HepG2 (cell line): ENCODE results near the gene PRDX2. TPM values are rescaled to one million over a fixed set of nuclear protein-coding genes. Genes with fewer than 3 reads are reported as not detected.

Experiments
- ATAC-seq: fragments of 200-7000 bp; cut with Tn5 transposase; 3 replicates; pipeline ENCODE4 v1.9.1; 2020; ENCODE audit warnings: mild to moderate bottlenecking, moderate library complexity
- BruUV-seq: library from RNA; stranded (reverse); fragments of 400-500 nt; replicated peaks from 2 replicates; lab custom pipeline; 2021; lab: Mats Ljungman, UMichigan
- CTCF ChIA-PET: fragments of 300-600 bp; formaldehyde crosslinking; extraction: SDS; loops from one replicate; lab custom pipeline; 2021; ENCODE audit warnings: low total read pairs, inconsistent platforms, low intra/inter-chr PET ratio; lab: Yijun Ruan, JAX
- POLR2A ChIA-PET: fragments of 350-600 bp; sonication (Branson Sonifier 250); formaldehyde crosslinking; loops from one replicate; lab custom pipeline; 2020; ENCODE audit warnings: antibody characterized with exemption, inconsistent platforms; lab: Yijun Ruan, JAX
- DNase-seq: peaks from one replicate; pipeline ENCODE4 v3.0.0-alpha.2; 2015; ENCODE audit warnings: low spot score
- FAIRE-seq: peaks from 3 replicates; lab custom pipeline; 2011; peaks lifted over from hg19 to GRCh38; lab: Jason Lieb, UNC
- H2AFZ ChIP-seq: one replicate; pipeline ENCODE4 v1.6.1; 2011; ENCODE audit warnings: low read length, inconsistent platforms
- H3K27ac ChIP-seq: fragments of 300-600 bp; 3 replicates; pipeline ENCODE4 v1.8.0; 2011; ENCODE audit warnings: mixed run types, mild to moderate bottlenecking, mixed read lengths, low read length, inconsistent platforms; ENCODE audit not compliant: insufficient read depth; ENCODE audit errors: extremely low read length
- H3K27me3 ChIP-seq, 2 experiments: fragments of 200-600 bp in 1 of 2; 2 replicates in 1 of 2; 3 replicates in 1 of 2; pipeline versions ENCODE4 v1.6.0 to v1.8.0; 2011; ENCODE audit warnings: low read length in 2 of 2, mild to moderate bottlenecking in 2 of 2, moderate library complexity in 2 of 2, inconsistent platforms in 1 of 2; ENCODE audit not compliant: insufficient read depth in 2 of 2, control insufficient read depth in 1 of 2
- H3K36me3 ChIP-seq, 2 experiments: fragments of 200-600 bp in 1 of 2; replicated peaks in 1 of 2; 2 replicates in 1 of 2; 3 replicates in 1 of 2; pipeline versions ENCODE4 v1.5.1 to v1.8.0; 2011; ENCODE audit warnings: low read length in 2 of 2, inconsistent platforms in 1 of 2; ENCODE audit not compliant: insufficient read depth in 2 of 2, control insufficient read depth in 1 of 2
- H3K4me1 ChIP-seq: 2 replicates; pipeline ENCODE4 v1.5.1; 2012; ENCODE audit warnings: low read length, inconsistent platforms; ENCODE audit not compliant: insufficient read depth
- H3K4me2 ChIP-seq: 2 replicates; pipeline ENCODE4 v1.6.0; 2011; ENCODE audit warnings: low read depth, low read length, inconsistent platforms
- H3K4me3 ChIP-seq, 3 experiments: fragments of 200-600 bp in 1 of 3; sonication (generic), shearing (Covaris generic) in 1 of 3; replicated peaks in 1 of 3; 2 replicates each; pipeline ENCODE4 v1.5.1; 2011 to 2016; ENCODE audit warnings: low read length in 3 of 3, inconsistent platforms in 2 of 3, low read depth in 2 of 3, mild to moderate bottlenecking in 2 of 3, control low read depth in 1 of 3, mixed read lengths in 1 of 3; ENCODE audit not compliant: insufficient read depth in 1 of 3
- H3K79me2 ChIP-seq: one replicate; pipeline ENCODE4 v1.6.1; 2011; ENCODE audit warnings: low read length, inconsistent platforms; ENCODE audit not compliant: insufficient read depth
- H3K9ac ChIP-seq: 2 replicates; pipeline ENCODE4 v1.6.0; 2011; ENCODE audit warnings: mild to moderate bottlenecking, low read depth, low read length, inconsistent platforms; ENCODE audit not compliant: insufficient read depth
- H3K9me3 ChIP-seq: 2 replicates; pipeline ENCODE4 v1.5.1; 2012; ENCODE audit warnings: mild to moderate bottlenecking, low read length
- H4K20me1 ChIP-seq: 2 replicates; pipeline ENCODE4 v1.6.0; 2011; ENCODE audit warnings: inconsistent platforms, mild to moderate bottlenecking, low read length, moderate library complexity; ENCODE audit not compliant: insufficient read depth
- CREB1 ChIP-seq, 2 experiments: fragments of 450-650 bp in 1 of 2; IDR thresholded peaks; 2 replicates each; pipeline ENCODE4 v1.6.1; 2016 to 2017; ENCODE audit warnings: control low read depth in 1 of 2, mild to moderate bottlenecking in 1 of 2, missing compliant biosample characterization in 1 of 2, missing genetic modification characterization in 1 of 2
- STAG1 ChIP-seq: sonication (generic); formaldehyde crosslinking; IDR thresholded peaks from 2 replicates; pipeline ENCODE4 v1.4.0; 2020; ENCODE audit warnings: missing genetic modification reagents
- TP53 ChIP-seq: sonication (generic); formaldehyde crosslinking; conservative IDR thresholded peaks from 2 replicates; pipeline ENCODE4 v1.4.0; 2020; ENCODE audit warnings: missing genetic modification reagents
- ZBTB21 ChIP-seq: sonication (generic); formaldehyde crosslinking; IDR thresholded peaks from 2 replicates; pipeline ENCODE4 v1.4.0; 2020; ENCODE audit warnings: missing genetic modification reagents
- ZNF687 ChIP-seq: sonication (generic); formaldehyde crosslinking; IDR thresholded peaks from 2 replicates; pipeline ENCODE4 v1.5.1; 2020; ENCODE audit warnings: mild to moderate bottlenecking, missing genetic modification reagents, moderate library complexity
- WGBS: methylation state at CpG from one replicate; pipeline ENCODE4 v1.1.6; 2017; ENCODE audit warnings: low lambda C conversion rate; 5-methylcytosine and 5-hydroxymethylcytosine counted together
- in situ Hi-C: cut with HindIII; loops from 2 replicates; pipeline ENCODE4 v1.10.0; 2017; ENCODE audit warnings: low pct_unique_long_range_greater_than_20kb; ENCODE audit not compliant: extremely low pct_ligation_motif_present
- intact Hi-C: fragments of 100-400 bp; cut with micrococcal nuclease; formaldehyde crosslinking; loops from one replicate; pipeline ENCODE4 v1.10.0; 2022; ENCODE audit not compliant: unreplicated experiment
- polyA plus RNA-seq, 8 experiments: library from polyadenylated mRNA; depleted of rRNA in 3 of 8; stranded (reverse) in 7 of 8; unstranded in 1 of 8; fragments of >200 nt; fragmentation: Illumina TruSeq in 4 of 8; extraction: Trizol in 4 of 8; gene quantifications; 2 replicates each; pipeline versions ENCODE4 v1.2.1 to v1.2.3, GENCODE V29; 2011 to 2016; ENCODE audit warnings: low read depth in 4 of 8, missing spikeins in 1 of 8, mixed read lengths in 1 of 8; ENCODE audit not compliant: insufficient read depth in 1 of 8
- total RNA-seq, 5 experiments: library from RNA; depleted of rRNA; stranded (reverse); fragments of >200 nt; fragmentation: Illumina TruSeq; extraction: Trizol; gene quantifications; 2 replicates each; pipeline ENCODE4 v1.2.3, GENCODE V29; 2016; ENCODE audit warnings: low read depth in 1 of 5

The PRDX2 gene
- total and polyA plus RNA-seq, 2 of the 13 experiments (the other 11 are each of a cell fraction or from before 2014, with no cell fraction given) = 218 to 381 TPM

- no peak for DNase-seq
- H3K9me3 ChIP-seq = no peaks in the 10 kb centered on the region
- no peak overlapping the region for H2AFZ ChIP-seq
- peak overlapping the region; percentile 49 to 75 (median 70); a peak in 4 of 6 replicates for H3K4me3 ChIP-seq
- ATAC-seq = no peak
- H3K27ac ChIP-seq = no peak overlapping the region
- intact Hi-C loops = no loop called here
- TSS peak; percentile 44 for BruUV-seq
- H3K79me2 ChIP-seq = no peaks in the 10 kb centered on the region
- in situ Hi-C loops = loop anchor here (5.0 kb wide), 1 partner anchor 67 kb away; no protein-coding TSS in a partner anchor
- 0 out of 2 replicates have a peak overlapping the region, but pooled peaks have one; percentile 54 for H3K9ac ChIP-seq
- H3K27me3 ChIP-seq = peaks cover 0 to 11% of the 10 kb centered on the region in 2 experiments; a peak in 2 of 5 replicates
- H3K4me1 ChIP-seq = peaks cover 41% of the 10 kb centered on the region
- ChIA-PET CTCF (no interaction called here), POLR2A (no interaction called here)
- peak; percentile 37 for FAIRE-seq
- H3K4me2 ChIP-seq = peak overlapping the region; percentile 84
- TF ChIP-seq STAG1 (CRISPR knock-in tag) (no peak), TP53 (CRISPR knock-in tag) (no peak), ZBTB21 (CRISPR knock-in tag) (0 out of 2 replicates have a peak, but pooled peaks have one; percentile 27), ZNF687 (CRISPR knock-in tag) (peak; percentile 6), CREB1 (IDR thresholded peaks at IDR 0.05) (peak; percentile 34; the same call in 1 of the 2 replicates), CREB1 (CRISPR knock-in tag; IDR thresholded peaks at IDR 0.05) (no peak)
- H4K20me1 ChIP-seq = no peaks in the 10 kb centered on the region
- no peaks in the 10 kb centered on the region for H3K36me3 ChIP-seq
- 63% methylated on average over 13 of the region's 21 CpGs for WGBS
Observed at GRCh38 chr19:12838886-12839756, 37.5 kb upstream of the PRDX2 start.
